Liver (tissue), 3 donors: ENCODE measurements around the gene USP9Y.

Source experiments
- ATF3 ChIP-seq: IDR thresholded peaks from 2 replicates; pipeline ENCODE4 v1.6.1; 2016; ENCODE audit warnings: antibody characterized with exemption
- CTCF ChIP-seq: fragments of 150-350 bp; IDR thresholded peaks from 2 replicates; pipeline ENCODE4 v1.5.1; 2017; ENCODE audit warnings: improper control_type of control experiment, low read depth, low read length; ENCODE audit not compliant: missing input control
- EGR1 ChIP-seq, 2 donors: IDR thresholded peaks; 2 replicates each; pipeline ENCODE4 v1.6.1; 2016 to 2018; ENCODE audit warnings: antibody characterized with exemption in 2 of 2, low read depth in 2 of 2
- HNF4G ChIP-seq: IDR thresholded peaks from 2 replicates; pipeline ENCODE4 v1.6.1; 2016; ENCODE audit warnings: antibody characterized with exemption
- JUND ChIP-seq, 2 donors: IDR thresholded peaks; 2 replicates each; pipeline ENCODE4 v1.6.1; 2016; ENCODE audit warnings: antibody characterized with exemption in 2 of 2
- MAX ChIP-seq: IDR thresholded peaks from 2 replicates; pipeline ENCODE4 v1.6.1; 2016; ENCODE audit warnings: antibody characterized with exemption
- RAD21 ChIP-seq, 2 donors: IDR thresholded peaks; 2 replicates each; pipeline ENCODE4 v1.6.1; 2016; ENCODE audit warnings: antibody characterized with exemption in 2 of 2, mild to moderate bottlenecking in 2 of 2
- REST ChIP-seq: IDR thresholded peaks from 2 replicates; pipeline ENCODE4 v1.6.1; 2016; ENCODE audit warnings: antibody characterized with exemption, mild to moderate bottlenecking
- SP1 ChIP-seq: IDR thresholded peaks from 2 replicates; pipeline ENCODE4 v1.6.1; 2018; ENCODE audit warnings: antibody characterized with exemption, mild to moderate bottlenecking
- TAF1 ChIP-seq: conservative IDR thresholded peaks from 2 replicates; pipeline ENCODE4 v1.6.1; 2016; ENCODE audit warnings: antibody characterized with exemption, mild to moderate bottlenecking
- ZBTB33 ChIP-seq: IDR thresholded peaks from 2 replicates; pipeline ENCODE4 v1.6.1; 2016; ENCODE audit warnings: antibody characterized with exemption
- donor health status: healthy.
- donor health status: healthy.

- TF ChIP-seq EGR1 (IDR thresholded peaks at IDR 0.05; ENCODE audit: low read depth in 2 of 2) (no peak), CTCF (no peak), HNF4G (no peak), TAF1 (no peak), REST (no peak), SP1 (no peak), RAD21 (IDR thresholded peaks at IDR 0.05) (no peak), ATF3 (no peak), ZBTB33 (no peak), MAX (no peak), JUND (IDR thresholded peaks at IDR 0.05) (no peak)
Observed at GRCh38 chrY:12701181-12701695, at the start of gene USP9Y.
